HFFc6 (cell line): ENCODE data around the gene ADGRV1. TPM values are rescaled to one million over a fixed set of nuclear protein-coding genes. Genes with fewer than 3 reads are reported as not detected.

Source experiments
- DNase-seq: peaks from one replicate; pipeline ENCODE4 v3.0.0-alpha.2; 2018
- H3K27ac Mint-ChIP-seq: 2 replicates; pipeline ENCODE4 v1.8.0; 2020; ENCODE audit warnings: mild to moderate bottlenecking, mixed read lengths
- H3K27me3 Mint-ChIP-seq: 2 replicates; pipeline ENCODE4 v1.8.0; 2021; ENCODE audit warnings: mild to moderate bottlenecking, moderate library complexity, mixed read lengths; ENCODE audit not compliant: insufficient read depth
- H3K36me3 Mint-ChIP-seq: 2 replicates; pipeline ENCODE4 v1.8.0; 2021; ENCODE audit warnings: low read depth, mixed read lengths
- H3K4me1 Mint-ChIP-seq: 2 replicates; pipeline ENCODE4 v1.8.0; 2020; ENCODE audit warnings: low read depth, mixed read lengths
- H3K4me3 Mint-ChIP-seq: 2 replicates; pipeline ENCODE4 v1.8.0; 2020; ENCODE audit warnings: mild to moderate bottlenecking, moderate library complexity, mixed read lengths
- H3K9me3 Mint-ChIP-seq: 2 replicates; pipeline ENCODE4 v1.8.0; 2020; ENCODE audit warnings: mild to moderate bottlenecking, mixed read lengths
- CTCF ChIP-seq: fragments of 200-600 bp; sonication (generic); IDR thresholded peaks from 2 replicates; pipeline ENCODE4 v1.5.0; 2021; ENCODE audit warnings: antibody characterized with exemption, mild to moderate bottlenecking
- total RNA-seq, 6 experiments: library from RNA; stranded (reverse); fragmentation: NEBNext Ultra II Directional; extraction: Animal tissue kit (Norgen Biotek cat#: 25700); gene quantifications; 2 replicates in 1 of 6; 3 replicates in 5 of 6; pipeline ENCODE4 v1.2.3, GENCODE V29; 2021

Gene ADGRV1
- total RNA-seq, 6 experiments from 2014 or later = not detected

- Mint-ChIP-seq H3K27ac (peak overlapping the region; percentile 96), H3K4me1 (peaks cover 46% of the 10 kb centered on the region), H3K36me3 (peaks cover 23% of the 10 kb centered on the region), H3K9me3 (no peaks in the 10 kb centered on the region), H3K27me3 (peaks cover 6% of the 10 kb centered on the region), H3K4me3 (peak overlapping the region; percentile 94)
- DNase-seq = no peak
- no peak for TF ChIP-seq CTCF
Measured at GRCh38 chr5:90528601-90529193, 29.9 kb upstream of the ADGRV1 start.

GRCh38 chr5:90529194-90529938 is 29.2 kb upstream of the ADGRV1 start, which contains the start of gene LYSMD3:
Gene LYSMD3 (minus strand): TSS chr5:90529584. CDS start chr5:90525289, 4,295 bp downstream.
- Mint-ChIP-seq H3K9me3 (no peaks in the 10 kb centered on the region), H3K27ac (peak within 1 kb of the TSS; percentile 96), H3K4me1 (peaks cover 39% of the 10 kb centered on the region), H3K36me3 (peaks cover 23% of the 10 kb centered on the region), H3K4me3 (peak within 1 kb of the TSS; percentile 94), H3K27me3 (peaks cover 9% of the 10 kb centered on the region)
- peak; percentile 95 for DNase-seq
- TF ChIP-seq CTCF = no peak

GRCh38 chr5:90529939-90530677 is 28.5 kb upstream of the ADGRV1 start:
- peak; percentile 84 for DNase-seq
- H3K9me3 Mint-ChIP-seq = no peaks in the 10 kb centered on the region
- peak overlapping the region; percentile 96 for H3K27ac Mint-ChIP-seq
- H3K36me3 Mint-ChIP-seq = peaks cover 18% of the 10 kb centered on the region
- H3K4me1 Mint-ChIP-seq = peaks cover 32% of the 10 kb centered on the region
- peak; percentile 82 for TF ChIP-seq CTCF
- peak overlapping the region; percentile 94 for H3K4me3 Mint-ChIP-seq
- peaks cover 9% of the 10 kb centered on the region for H3K27me3 Mint-ChIP-seq

GRCh38 chr5:90530736-90531487 is 27.7 kb upstream of the ADGRV1 start:
- peaks cover 11% of the 10 kb centered on the region for H3K27me3 Mint-ChIP-seq
- H3K9me3 Mint-ChIP-seq = no peaks in the 10 kb centered on the region
- H3K4me3 Mint-ChIP-seq = no peak overlapping the region; the same call in 1 of the 2 replicates
- H3K36me3 Mint-ChIP-seq = peaks cover 13% of the 10 kb centered on the region
- peaks cover 26% of the 10 kb centered on the region for H3K4me1 Mint-ChIP-seq
- no peak for TF ChIP-seq CTCF
- H3K27ac Mint-ChIP-seq = no peak overlapping the region
- DNase-seq = no peak

GRCh38 chr5:90533794-90534193 is 24.8 kb upstream of the ADGRV1 start:
- Mint-ChIP-seq H3K4me3 (no peak overlapping the region), H3K4me1 (no peaks in the 10 kb centered on the region), H3K36me3 (no peaks in the 10 kb centered on the region), H3K27me3 (peaks cover 11% of the 10 kb centered on the region), H3K27ac (no peak overlapping the region), H3K9me3 (no peaks in the 10 kb centered on the region)
- TF ChIP-seq CTCF = no peak
- DNase-seq = no peak
